NCI-H345 (cell line): ENCODE data around the gene RAET1L.
A peak's percentile ranks its signal among the peaks of the same experiment; 100 is the strongest.
"Not testable (repeated sequence)": the region's sequence is repeated elsewhere in the genome, so short reads cannot be mapped to it uniquely, and the experiment has no call there.

Experiments
- DNase-seq: peaks from one replicate; lab custom pipeline; 2025; lab: John Stamatoyannopoulos, UW

RAET1L gene

GRCh38 chr6:150016324-150017185, 8.8 kb downstream of the RAET1L start:
- peak; percentile 87 for DNase-seq

DNA sequence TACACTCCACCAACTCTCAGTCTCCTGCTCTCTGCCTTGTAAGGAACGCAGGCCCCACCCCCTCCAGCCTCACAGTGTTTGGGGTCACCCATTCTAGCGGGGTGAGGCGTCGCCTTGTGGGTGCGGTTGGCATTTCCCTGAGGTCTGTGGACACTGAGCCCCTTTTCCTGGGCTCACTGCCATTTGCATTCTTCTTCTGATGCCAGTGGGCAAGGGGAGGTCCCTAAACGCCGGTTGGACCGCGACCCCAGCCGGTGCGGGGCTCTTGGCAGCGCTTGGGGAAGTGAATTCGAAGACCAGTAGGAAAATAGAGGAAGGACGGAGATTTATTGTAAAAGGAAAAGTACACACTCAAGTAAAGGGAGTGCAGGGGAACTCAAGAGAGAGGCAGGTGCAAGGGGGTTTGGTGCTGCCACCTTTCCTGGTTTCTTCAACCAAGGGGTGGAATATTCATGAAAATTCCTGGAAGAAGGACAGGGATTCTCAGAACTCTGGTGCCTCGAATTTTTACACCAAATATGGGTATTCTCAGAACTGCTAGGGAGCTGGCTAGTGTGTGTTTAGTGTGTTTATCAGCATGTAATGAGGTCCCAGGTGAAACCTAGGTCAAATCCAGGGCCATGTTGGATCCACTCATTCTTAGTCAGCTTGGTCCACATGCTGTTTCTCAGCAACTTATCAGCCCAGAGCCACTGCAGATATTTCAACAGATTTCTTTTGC, 9.9 kb downstream of the RAET1L start:
- not testable (repeated sequence) for DNase-seq

GRCh38 chr6:150014623-150015280, 10.6 kb downstream of the RAET1L start:
- DNase-seq = not testable (repeated sequence)

GRCh38 chr6:150013785-150014622, 11.3 kb downstream of the RAET1L start:
- DNase-seq = not testable (repeated sequence)

DNA sequence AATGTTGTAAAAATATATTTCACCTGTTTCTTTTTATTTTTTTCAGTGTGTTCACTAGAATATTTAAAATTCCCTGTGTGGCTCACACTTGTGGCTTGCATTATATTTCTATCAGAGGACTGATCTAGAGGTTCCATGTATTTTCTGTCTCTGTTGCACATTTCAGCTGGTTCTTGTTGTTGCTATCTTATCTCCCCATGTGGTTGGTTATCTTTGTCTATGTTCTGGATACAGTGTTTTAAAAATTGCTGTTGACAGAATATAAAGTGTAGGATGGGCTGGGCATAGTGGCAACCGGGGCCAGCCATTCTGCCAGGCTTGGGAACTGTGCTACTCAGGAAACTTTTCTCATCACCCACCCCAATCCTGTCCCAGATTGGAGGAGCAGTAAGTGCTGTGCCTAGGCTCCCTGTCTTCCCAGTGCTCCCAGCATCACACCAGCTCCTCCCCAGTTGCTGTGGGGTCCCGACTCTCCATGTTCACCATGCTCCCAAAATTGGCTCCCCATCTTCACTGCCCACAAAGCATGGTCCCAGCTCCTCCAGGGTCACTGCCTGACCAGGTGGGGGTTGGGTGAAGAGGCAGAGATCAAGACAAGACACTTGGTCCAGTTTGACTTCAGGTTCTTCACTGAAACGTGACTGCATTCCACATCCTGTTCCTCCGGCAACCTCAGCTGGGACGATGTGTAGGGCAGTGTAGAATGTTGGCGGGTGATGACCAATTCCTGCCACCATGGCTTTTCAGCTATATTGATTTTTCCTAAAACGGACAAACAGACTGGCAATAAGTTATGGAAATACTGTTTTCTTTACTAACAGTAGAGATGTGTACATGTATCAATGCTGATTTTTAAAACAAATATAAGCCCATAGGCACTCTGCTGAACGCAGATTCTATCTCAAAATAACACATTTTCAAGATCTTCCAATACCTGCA, 12.2 kb downstream of the RAET1L start:
- DNase-seq = not testable (repeated sequence)

DNA sequence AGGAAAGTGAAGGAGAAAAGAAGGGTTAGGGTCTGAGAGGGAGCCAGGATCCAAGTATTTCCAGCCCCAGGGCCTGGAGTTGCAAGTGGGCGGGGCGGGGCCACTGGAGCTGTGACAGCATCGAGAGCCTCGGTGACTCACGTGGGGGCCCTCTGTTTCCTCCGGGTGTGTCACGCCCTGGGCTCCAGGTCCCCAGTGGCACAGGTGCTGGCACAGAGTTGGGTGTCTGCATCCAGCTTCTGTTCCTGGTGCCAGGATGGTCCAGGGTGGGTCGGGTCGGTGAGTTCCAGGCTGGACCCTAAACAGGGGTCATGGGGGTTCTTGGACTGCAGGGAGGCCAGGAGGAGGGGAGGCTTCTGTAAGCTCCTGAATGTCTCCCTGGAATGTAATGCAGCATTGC, 16.7 kb downstream of the RAET1L start:
- DNase-seq = no peak

- DNase-seq = peak; percentile 3
Observed at GRCh38 chr6:150006961-150007464, 18.3 kb downstream of the RAET1L start.

DNA sequence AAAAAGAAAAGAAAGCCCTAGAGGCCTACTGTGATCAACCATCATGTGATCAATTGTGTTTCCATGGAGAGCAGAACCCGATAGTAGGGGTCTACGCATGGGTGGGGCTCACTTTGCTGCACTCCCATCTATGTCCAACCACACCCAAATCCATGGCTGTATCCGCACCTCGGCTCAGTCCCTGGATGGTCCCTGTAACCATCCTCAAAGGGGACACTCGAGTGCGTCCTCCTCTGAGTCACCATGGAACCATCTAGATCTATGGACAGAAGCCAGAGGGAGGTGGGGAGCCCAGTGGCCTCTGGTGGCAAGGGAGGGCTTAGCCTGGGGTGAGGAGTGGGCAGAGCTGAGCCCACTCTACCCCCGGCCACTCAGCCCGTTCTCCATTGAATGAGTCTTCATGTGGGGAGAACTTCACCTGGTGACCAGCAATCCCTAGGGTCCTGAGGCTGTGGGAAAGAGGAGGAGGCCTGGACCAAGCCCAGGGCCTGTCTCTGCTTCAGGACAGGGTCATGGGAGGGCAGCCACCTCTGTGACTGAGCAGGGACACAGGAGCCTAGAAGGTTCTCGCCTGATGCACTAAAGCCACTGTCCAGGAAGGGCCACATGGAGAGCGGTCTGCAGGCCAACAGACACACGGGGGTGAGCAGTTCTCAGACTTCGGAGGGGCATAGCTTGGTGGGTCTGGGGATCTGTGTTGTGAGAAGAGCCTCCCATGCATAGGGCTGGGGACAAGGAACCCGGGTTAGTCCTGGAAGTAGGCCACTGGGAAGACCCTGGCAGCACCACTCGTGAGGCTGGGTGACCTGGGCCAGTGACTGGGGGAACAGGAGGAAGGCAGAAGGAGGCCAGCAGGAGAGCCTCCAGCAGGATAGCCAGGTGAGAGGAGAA, 19.3 kb downstream of the RAET1L start:
- DNase-seq = no peak

DNA sequence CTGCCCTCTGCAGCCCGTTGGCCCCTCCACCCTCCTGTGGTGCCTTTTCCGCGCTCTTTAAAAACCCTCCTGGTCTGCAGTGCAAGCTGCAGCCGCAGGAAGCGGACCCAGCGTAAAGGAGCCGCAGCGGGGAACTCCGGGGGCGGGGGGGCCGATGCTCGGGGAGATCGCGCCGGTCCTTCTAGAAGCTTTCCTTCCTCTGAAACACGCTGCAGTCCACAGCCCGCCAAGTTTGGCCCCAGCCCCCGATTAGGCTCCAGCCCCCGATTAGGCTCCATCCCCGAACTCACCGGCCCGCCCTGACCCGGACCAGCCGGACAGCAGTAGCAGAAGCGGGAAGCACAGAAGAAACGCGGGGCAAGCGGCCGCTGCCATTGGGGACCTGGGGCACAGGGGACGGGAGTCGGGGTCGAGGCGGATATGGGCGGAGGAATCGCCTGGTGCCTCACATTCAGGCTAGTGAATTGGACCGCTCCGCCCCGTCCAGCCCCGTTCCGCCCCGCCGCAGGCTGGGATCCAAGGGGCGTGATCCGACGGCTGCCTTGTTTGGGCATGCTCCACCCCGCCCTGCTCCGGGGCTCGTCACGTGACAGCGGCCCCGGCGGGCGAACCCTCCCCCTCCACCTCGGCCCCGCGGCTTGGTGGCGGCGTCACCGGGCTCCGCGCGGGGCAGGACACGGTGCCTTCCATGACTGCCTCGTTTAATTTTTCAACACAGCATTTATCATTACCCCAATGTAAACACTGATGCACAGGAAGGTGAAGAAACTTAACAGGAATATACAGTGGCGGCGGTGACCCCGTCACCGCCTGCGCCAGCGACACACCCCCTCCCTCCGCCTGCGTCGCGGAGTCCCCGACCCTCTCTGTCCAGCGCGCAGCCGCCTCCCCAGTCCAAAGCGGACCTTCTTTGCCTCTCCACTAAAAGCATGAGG, 20.3 kb downstream of the RAET1L start:
- DNase-seq = peak; percentile 96

DNA sequence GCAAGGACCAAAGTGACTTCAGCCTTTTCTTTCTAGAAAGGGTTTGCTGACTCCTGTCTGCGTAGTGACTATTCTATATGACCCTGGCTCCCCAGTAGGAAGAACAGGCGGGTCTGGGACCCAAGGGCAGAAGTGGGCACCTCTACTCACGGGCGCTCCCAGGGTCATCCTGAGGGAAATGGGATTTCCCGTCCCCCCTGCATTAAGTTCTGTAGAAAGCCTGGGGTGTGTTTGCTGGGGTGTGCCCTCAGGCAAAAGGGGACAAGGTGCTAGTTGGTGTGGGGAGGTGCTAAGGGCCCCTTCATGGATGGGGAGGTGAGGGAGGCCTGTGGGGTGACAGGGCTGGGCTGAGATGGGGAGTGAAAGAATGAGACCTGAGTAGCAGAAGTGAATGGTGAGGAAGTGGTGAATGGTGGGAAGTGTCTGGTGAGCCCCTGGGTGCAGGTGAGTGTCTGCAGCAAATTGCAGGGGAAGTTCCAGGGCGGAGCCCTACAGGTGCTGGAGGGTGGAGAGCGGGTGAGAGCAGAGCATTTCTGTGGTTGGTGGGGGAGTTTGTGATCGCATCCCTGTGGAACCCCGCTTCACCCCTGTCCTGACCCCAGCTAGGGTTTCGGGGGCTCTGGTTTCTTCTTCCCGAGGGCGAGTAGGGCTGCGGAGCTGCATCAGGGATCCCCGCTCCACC, 21.1 kb downstream of the RAET1L start:
- peak; percentile 49 for DNase-seq

GRCh38 chr6:150003599-150003998, 21.7 kb downstream of the RAET1L start:
- DNase-seq = not testable (repeated sequence)

DNA sequence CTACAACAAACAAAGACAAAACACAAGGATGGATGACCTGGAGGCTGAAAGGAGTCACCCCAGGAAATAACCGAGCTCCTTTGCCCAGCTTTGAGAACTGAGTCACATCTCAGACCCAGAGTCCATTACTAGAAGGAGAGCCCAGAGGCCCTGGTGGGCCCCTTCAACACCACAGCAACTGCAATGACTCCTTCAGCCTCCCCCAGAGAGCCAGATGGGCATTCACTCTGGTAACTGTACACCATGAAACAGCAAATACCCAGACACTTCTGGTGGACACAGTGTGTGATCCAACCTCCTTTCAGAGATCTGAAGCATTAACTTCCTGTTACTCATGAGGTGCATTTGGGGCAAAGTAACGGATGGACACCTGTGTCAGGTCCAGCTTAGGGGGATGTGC, 22.6 kb downstream of the RAET1L start:
- no peak for DNase-seq

DNA sequence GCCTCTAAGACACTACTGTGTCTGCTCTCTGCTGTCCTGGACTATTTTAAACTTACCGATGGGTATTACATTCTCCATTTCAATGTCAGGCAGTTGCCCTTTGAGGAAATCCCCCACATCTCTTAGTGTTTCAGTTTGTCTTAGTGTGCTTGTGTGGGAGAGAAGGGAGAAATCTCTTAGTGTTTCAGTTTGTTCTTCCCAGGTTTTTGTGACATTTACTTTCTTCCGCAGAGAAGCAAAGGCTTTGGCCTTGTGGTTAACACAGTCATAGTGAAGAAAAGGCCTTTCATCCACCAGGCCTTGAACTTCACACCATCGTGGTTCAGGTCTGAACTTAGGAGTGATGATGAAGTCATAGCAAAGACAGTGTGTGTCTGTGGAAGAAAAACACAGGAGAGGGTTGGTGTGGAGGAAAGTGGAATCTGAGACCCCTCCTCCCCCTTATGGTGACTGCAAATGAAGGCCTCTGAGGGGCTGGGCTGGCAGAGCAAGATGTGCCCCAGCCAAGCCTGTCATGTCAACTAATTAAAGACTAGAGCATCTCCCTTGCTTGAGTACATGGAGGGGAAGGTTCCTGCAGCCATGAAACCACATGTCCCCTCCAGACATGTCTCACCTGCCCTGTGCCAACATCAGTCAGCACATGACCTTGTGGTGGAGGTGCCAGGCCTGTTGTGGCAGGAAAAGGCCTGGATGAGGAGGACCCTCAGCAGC, 23.9 kb downstream of the RAET1L start:
- DNase-seq = no peak

DNA sequence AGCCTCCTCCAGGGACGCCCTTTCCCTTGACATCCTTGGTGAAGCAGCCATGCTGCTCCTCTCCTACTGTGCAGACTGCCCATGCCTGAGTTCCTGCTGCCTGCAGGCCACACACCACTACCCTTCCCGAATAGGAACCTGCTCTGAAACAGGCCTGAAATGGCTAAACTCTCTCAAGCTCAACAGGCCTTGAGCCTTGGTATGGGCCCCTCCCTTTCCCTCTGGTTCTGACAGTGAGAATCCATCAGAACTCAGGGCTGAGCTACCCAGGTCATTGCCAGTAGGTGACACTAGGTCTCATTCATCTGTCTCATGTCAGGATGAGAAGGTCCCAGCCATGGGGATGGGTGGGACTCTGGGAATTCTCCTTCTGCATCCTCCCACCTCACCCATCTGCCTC, 25.7 kb downstream of the RAET1L start:
- no peak for DNase-seq

DNA sequence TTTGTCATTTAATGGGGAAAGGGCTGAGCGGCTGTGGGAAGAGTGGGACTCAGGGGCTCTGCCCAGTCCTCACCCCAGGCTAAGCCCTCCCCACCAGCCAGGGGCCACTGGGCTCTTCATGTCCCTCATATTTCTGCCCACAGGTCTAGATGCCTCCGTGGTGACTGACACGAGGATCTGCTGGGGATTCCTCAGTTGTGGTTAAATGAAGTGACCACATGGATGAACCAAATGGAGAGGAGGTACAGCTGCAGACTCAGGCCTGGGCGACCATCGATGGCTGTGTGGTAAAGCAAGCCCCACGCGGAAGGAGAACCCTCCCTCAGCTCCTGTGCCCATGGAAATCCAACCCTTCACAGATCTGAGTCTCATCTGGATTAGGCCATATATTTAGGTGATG, 29.4 kb downstream of the RAET1L start:
- no peak for DNase-seq

GRCh38 chr6:149995235-149995750, 30.0 kb downstream of the RAET1L start:
- DNase-seq = no peak

DNA sequence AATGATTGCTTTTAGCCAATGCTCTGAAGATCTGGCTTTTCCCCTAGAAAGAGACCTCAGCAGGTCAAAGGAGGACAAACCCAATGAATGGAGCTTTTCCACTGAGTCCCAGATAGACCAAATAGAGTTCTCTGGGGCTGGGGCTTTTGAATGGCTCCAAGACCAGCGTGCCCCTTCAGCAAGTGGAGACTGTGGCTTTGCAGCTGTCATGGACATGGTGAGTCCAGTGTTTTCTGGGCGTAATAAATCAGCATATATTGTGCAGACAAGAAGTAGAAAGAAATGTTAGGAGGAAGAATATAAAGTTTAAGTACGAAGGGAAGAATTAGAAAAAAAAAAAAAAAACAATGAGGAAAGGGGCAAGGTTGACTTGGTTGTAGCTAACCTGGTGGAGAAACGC, 33.5 kb downstream of the RAET1L start:
- no peak for DNase-seq
